SK-N-SH treated with all-trans-retinoic acid at 6 μM for 48 hours (cell line): ENCODE measurements around the gene IER3.

Experiments
- BACH2 ChIP-seq: fragments of 250-450 bp; sonication (Bioruptor Pico); IDR thresholded peaks from 2 replicates; pipeline ENCODE4 v1.9.0; 2021; ENCODE audit warnings: mild to moderate bottlenecking, borderline replicate concordance
- GLIS3 ChIP-seq: fragments of 250-450 bp; sonication (Bioruptor Pico); IDR thresholded peaks from 2 replicates; pipeline ENCODE4 v1.5.0; 2020; ENCODE audit warnings: mild to moderate bottlenecking, moderate library complexity
- ISL1 ChIP-seq: fragments of 250-450 bp; sonication (Bioruptor Pico); IDR thresholded peaks from 2 replicates; pipeline ENCODE4 v2.1.2; 2022; ENCODE audit warnings: mild to moderate bottlenecking, moderate library complexity
- PATZ1 ChIP-seq: fragments of 250-450 bp; sonication (Bioruptor Pico); IDR thresholded peaks from 2 replicates; pipeline ENCODE4 v1.8.0; 2020; ENCODE audit warnings: mild to moderate bottlenecking, moderate library complexity, borderline replicate concordance
- POU6F1 ChIP-seq: fragments of 250-450 bp; sonication (Bioruptor Pico); IDR thresholded peaks from 2 replicates; pipeline ENCODE4 v1.8.0; 2021; ENCODE audit warnings: low read depth, mild to moderate bottlenecking, moderate library complexity, borderline replicate concordance
- RARB ChIP-seq: fragments of 250-450 bp; sonication (Bioruptor Pico); IDR thresholded peaks from 2 replicates; pipeline ENCODE4 v1.8.0; 2021; ENCODE audit warnings: mild to moderate bottlenecking, moderate library complexity
- TOX ChIP-seq: fragments of 250-450 bp; sonication (Bioruptor Pico); IDR thresholded peaks from 2 replicates; pipeline ENCODE4 v1.8.0; 2021; ENCODE audit warnings: mild to moderate bottlenecking, moderate library complexity, borderline replicate concordance
- ZFP30 ChIP-seq: fragments of 450-650 bp; formaldehyde crosslinking; IDR thresholded peaks from 2 replicates; pipeline ENCODE4 v1.5.0; 2022; ENCODE audit warnings: mild to moderate bottlenecking, moderate library complexity
- ZNF70 ChIP-seq: fragments of 450-650 bp; formaldehyde crosslinking; IDR thresholded peaks from 2 replicates; pipeline ENCODE4 v1.5.0; 2020; ENCODE audit warnings: mild to moderate bottlenecking, moderate library complexity

GRCh38 chr6:30752157-30752927, 8.0 kb upstream of the IER3 start:
- TF ChIP-seq RARB (CRISPR knock-in tag): no peak
- no peak for TF ChIP-seq BACH2 (CRISPR knock-in tag)
- no peak for TF ChIP-seq ZFP30 (CRISPR knock-in tag)
- 0 out of 2 replicates have a peak, but pooled peaks have one; percentile 44 for TF ChIP-seq PATZ1
- TF ChIP-seq GLIS3 (CRISPR knock-in tag): 0 out of 2 replicates have a peak, but pooled peaks have one; percentile 44
- no peak for TF ChIP-seq ZNF70 (CRISPR knock-in tag)
- TF ChIP-seq TOX: no peak
- TF ChIP-seq ISL1 (CRISPR knock-in tag): peak; percentile 69
- no peak for TF ChIP-seq POU6F1
